OCI-M2 (cell line): ENCODE data around the gene XIRP1.

Experiments used
- DNase-seq: peaks from one replicate; lab custom pipeline; 2025; ENCODE audit not compliant: unreplicated experiment; lab: John Stamatoyannopoulos, UW

XIRP1 gene

DNA sequence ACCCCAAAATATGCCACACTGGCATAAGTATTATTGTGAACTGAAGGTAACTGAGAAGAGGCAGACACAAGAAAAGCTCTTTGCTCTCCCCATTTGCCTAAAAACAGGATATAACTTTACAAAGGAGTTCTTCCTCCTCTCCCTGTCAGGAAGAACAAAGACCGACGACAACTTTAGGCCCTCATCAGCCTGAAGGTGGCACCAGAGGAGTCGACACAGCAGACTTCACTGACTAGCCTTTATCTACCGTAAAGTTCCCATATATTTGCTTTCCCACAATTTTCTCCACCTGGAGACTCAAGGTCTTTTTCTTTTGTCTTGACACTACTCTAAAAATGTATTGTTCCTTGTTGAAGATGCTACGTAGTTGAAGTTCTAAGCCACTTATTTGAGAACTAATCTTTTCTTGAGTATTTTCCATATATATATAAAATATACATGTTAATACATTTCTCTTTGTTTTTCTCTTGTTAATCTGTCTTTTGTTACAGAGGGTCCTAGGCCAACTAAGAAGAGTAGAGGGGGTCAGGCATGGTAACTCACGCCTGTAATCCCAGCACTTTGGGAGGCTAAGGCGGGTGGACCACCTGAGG lies 16.2 kb upstream of the XIRP1 start:
- DNase-seq: no peak

DNA sequence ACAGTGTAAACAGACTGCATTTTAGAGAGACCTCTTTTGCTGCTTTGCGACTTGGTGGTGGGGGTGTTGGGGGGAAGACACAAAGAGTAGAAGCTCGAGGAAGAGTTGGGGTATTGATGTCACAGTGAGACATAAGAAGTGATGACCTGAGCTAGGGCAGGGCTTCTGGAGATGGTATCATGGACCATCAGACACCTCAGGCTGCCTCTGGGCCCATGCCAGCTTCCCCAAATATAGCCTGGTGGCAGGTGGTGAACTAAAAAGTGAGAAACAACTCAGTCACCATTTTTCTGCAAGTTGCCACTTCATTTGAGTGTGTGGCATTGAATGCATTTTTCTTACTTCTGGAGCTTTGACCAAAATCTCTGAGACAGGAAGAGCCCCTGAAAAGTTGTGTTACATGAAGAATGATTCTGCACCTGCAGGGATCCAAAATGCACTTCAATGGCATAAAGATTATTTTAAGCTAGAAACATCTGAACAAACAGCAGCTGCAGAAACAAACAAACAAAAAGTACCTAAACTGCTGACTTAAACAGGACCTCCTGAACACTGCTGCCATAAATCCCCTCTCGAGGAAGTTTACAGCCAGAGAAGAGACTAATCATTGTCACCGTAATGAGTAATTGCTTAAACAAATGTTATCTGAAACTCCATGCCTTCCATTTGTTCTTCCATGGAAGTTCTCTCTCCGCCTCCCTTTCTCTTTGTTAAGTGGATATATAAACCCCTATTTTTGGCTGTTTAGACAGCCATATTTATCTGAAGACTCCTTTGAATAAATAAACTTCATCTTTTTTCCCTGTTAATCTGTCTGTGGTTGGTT lies 15.2 kb upstream of the XIRP1 start:
- DNase-seq: no peak

DNA sequence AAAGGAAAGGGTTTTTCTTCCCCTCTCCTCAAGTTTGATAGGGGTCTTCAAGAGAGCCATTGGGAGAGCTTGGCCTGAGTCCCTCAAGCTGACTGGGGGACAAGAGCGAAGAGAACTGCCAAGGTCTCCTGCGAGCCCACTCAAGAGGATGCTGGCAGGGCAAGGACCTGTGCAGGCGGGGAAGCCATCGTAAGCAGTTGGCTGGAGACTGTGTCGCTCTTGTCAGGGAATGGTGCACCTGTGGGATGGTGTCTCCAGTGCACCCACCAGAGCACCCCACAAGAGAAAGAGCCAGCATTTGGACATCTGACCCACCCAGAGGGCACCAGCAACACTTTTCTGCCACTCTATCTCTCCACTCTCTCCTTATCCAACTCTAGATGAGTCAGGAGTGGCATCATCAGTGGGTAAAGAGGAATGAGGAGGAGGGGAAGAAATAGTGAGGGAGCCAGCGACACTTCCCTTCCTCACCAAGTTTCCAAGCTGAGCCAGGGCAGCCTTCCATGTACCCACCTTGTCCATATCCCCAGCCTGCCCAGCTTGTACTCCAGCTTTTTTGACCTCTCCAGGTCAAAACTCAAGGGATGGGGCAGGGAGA lies 13.6 kb upstream of the XIRP1 start:
- DNase-seq: no peak

DNA sequence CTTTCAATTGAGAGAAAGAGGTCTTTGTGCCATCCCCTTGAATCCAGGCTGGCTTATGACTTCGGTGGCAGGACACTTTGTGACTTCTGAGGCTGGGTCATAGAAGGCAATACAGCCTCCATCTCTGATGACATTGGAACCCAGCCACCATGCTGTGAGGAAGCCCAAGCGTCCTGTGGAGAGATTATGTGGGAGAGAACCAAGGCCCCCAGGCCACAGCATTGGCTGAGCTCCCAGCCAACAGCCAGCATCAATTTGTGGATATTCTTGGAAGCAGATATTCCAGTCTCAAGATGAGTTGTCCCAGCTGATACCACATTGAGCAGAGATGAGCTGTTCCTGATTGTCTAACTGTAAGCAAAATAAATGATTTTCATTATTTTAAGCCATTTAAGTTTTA lies 12.7 kb upstream of the XIRP1 start:
- no peak for DNase-seq

DNA sequence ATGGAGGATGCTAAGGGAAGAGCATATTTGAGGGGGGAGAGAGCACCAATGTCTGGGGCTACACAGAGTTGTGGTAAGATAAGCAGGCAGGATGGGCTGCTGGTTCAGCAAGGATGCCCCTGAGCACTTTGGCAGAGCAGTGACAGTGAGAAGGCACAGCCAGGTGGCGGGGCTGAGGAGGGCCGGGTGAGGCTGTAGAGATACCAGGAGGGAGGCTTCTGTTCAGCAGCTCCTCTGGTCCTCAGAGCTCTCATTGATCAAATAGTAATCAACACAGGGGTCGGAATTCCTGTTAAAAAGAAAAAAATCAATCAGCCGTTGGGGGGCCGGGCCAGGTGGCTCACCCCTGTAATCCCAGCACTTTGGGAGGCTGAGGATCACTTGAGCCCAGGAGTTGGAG lies 11.5 kb upstream of the XIRP1 start:
- no peak for DNase-seq

DNA sequence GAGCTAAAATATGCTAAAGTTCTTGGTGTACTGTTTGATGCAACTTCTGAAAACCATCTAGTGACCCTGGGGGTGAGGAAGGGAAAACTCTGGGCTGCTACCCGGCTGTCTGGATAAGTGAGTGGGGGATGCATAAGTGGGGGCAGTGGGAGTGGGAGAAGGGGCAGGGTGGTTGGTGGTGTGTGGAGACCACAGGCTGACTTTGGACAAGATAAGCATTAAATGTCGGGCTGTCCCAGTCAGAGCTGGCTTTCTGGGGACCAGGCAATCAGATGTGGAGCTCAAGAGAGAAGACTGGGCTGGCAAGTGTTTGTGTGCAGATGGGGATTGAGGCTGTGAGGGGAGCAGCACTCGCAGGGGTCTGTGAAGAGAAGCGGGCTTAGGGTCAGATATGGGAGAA lies 11.0 kb upstream of the XIRP1 start:
- no peak for DNase-seq

DNA sequence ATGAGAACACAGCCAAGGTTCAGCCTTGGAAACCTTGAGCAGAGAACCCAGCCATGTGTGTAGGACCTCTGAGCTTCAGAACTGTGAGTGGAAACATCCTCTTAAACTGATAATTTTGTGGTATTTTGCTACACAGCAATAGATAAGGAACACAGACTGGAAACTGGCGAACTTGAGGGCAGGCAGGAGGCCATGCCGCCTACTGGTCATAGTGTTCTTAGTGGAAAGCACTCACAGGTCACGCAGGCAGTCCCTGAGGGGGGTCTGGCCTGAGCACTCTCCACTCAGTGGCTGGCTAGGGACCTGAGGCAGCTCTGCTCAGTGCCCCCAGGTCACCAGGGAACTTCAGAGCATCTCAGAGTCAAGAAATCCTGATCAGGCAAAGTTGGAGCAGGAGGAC lies 9.7 kb upstream of the XIRP1 start:
- DNase-seq: peak; percentile 37

DNA sequence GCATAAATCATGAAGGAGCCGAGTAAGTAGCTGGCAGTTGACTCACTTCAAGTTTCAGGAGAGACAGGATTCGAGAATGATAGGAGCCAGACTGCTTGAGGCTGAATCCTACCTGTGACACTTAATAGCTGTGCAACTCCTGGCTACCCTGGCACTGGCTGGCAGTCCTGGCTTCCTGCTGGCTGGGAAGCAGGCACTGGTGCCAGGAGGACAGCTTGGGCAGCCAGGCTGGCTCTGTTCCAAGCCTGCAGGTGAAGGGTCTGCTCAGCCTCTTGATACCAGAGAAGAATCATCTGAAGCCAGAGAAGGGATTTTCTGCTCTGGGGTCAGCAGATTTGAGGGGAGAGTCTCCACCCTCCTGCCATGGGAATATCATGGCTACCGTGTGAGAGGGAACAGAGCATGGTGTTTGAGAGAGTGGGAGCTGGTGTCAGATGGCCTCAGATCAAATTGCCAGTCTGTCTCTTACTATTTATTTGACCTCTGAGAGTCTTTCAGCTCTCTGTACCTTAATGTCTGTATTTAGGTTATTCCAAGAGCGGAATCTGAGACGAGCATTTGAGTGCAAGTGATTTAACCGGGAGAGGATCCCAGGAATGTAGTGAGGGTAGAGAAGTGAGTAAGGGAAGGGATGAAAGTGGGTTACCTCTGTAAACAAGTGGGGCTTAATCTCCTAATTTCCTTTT lies 4.4 kb upstream of the XIRP1 start:
- no peak for DNase-seq

DNA sequence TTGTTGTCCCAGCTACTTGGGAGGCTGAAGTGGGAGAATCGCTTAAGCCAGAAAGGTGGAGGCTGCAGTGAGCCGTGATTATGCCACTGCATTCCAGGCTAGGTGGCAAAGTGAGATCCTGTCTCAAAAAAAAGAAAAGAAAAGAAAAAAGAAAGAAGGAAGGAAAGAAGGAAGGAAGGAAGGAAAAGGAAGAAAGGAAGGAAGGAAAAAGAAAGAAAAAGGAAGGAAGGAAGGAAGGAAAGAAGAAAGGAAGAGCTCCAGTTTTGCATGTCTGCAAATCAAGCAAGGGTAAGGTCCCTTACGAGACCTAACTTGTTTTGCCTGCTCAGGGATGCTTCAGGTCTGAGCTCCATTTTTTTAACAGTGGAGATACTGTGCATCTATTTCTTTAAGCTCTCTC lies 3.6 kb upstream of the XIRP1 start:
- DNase-seq: no peak

DNA sequence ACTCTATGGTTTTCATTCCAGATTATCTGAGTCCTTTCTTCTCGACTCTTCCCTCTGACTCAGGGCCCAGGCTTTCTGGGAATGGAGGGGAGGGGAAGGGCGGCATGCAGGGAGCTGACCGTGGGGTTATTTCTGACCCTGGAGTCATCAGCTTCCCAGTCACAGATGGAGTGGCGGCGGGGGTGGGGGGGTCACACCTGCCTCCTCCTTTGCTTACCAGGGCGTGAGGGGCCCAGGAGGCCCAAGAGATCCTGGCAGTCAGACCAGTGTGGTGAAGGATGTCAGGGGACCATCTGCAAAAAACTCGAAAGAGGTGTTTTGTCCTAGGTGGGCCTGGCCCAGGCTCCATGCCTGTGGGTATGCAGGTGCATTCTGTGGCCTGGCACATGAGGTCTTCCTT lies 996 bp upstream of the XIRP1 start:
- no peak for DNase-seq

DNA sequence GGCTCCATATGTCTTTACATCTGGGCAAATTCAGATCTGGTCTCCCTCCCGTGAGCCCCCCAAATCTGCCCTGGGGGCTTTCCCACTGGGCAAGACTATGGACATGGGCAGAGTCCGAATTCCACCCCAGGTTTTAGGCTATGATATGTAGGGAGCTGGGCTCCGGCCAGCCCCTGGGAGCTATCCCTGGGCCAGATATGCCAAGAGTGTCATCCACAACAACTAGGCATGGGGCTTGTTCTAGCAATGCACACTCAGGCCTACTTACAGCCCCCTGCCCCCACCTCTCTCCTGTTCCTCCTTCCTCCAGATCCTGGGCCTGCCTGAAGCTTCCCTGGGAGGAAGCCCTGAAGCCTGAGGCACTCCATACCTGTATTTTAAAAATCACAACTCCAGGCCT lies 622 bp downstream of the XIRP1 start:
- no peak for DNase-seq

DNA sequence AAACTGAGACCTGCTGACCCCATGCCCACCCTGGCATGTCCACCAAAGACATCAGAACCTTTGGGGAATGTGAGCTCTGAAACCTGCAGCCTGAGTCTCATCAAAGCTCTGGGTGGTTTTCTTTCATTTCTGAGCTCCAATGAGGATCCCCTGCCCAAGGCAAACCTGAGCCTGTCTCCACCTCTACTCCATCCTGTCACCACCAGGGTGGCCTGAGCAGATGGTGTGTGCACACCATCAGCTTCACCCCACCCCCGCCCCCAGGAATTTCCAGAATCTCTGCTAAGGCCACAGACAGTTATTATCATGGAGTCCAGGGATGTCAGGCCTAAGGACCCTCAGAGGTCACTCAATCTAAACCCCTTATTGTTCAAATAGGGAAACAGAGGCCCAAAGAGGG lies 1.3 kb downstream of the XIRP1 start:
- no peak for DNase-seq

DNA sequence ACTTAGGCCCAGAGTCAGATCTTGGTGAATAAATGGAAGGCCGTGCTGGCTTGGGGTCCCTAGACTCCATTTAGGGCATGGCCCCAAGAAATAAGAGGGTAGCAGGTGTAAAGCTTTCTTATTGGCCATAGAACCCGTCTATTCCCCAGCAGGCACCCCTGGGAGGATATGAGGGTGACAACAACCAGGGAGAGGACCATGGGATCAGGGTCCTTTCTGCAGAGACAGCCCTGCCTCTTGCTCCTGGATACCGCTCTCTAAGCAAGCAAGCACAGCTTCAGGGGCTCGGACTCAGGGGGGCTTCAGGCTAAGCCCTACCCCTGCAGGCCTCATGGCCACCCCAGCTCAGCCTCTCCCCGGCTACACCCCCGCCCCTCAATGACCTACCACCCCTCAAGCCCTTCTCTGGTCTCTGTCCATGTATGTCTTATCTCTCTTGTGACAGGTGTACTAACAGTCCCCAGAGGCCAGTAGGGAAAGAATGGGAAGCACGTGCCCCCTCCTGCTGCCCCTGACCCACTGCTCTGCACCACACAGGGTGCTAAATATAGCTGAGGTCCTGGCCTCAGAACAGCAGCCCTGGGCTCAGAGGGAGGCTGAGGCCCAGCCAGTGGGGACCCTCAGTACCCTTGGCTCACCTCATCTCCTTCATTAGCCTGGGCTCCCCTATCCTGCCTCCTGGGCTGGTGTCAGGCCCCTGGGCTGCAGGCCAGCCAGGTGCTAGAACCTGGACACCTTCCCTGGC lies 1.9 kb downstream of the XIRP1 start:
- no peak for DNase-seq

DNA sequence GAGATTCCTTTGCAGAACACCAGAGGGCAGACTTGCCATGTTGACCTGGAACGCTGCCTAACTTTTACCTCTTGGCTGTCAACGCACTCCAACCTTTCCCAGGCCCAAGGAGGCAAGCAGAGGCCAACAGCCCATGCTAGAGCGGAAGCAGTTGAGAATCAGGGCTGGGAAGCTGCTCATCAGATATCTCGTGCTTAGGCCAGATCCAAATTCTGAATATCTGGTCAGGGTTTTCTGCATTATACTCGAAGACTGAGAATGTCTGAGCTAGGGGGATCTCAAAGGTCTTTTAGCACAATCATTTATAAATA lies 2.5 kb downstream of the XIRP1 start:
- no peak for DNase-seq

DNA sequence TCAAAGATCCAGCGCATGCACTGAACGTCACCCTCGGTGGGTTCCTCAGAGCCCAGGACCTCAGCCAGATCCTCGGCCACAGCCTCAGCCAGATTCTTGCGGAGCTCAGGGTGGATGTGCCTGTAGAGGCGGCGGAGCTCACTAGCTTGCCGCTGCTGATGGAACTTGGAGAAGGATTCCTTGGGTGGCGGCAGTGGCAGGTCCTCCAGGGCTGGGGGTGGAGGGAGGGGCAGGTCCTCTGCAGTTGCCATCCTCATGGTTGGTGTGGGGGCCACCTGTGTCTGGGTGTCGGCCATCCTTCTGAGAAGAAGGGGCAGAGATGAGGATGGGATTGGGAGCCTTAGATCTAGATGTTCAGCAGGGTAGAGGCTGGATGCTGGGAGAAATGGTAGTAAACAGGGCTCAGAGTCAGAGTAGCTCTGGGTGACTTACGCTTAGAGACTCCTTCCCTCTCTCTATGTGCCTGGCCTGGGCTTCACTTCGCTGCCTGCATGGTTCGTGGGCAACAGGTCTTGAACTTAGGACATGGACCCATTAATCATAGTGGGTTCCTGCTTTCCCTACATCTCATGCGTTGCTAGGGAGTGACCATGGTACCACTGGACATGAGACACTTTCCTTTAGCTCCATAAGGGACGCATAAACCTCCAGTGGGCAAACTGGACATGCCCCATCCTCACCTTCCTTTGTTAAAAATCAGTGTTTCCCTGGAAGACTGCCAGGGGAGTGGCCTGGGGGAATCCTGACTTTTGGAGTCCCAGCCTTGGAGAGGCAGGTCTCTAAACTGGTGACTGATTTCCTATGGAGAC lies 3.0 kb downstream of the XIRP1 start:
- DNase-seq: no peak

DNA sequence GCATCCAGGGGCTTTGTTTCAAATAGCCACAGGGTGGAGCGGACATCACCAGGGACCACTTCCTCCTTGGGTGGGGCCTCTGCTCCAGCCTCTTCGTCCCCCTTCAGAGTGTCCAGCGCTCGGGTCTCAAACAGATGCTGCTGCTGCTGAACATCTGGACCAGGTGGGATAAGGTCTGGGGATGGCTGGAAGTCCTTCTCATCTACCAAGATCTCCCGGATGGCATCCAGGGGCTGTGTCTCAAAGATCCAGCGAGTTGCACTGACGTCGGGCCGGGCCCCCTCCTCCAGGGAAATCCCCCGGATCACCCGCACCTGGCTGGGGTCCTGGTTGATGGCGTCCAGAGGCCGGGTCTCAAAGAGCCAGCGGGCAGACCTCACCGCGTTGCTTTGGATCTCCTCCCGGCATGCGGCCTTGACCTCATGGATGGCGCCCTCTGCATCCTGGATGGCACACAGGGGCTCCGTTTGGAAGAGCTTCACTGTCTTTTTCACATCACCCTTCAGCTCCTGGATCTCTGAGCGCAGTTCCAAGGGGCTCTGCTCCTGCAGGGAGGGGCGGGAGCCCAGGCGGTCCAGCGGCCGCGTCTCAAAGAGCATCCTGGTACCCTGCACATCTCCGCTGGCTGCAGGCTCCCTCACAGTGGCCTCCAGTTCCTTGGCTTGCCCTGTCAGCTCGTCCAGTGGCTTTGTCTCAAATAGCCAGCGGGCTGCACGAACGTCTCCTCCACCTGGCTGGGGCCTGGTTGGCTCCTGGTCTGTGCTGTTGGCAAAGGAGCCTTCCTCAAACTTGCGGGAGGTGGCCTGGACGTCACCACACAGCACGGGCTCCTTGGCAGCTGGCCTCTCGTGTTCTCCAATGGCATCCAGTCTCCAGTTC lies 3.9 kb downstream of the XIRP1 start:
- no peak for DNase-seq

DNA sequence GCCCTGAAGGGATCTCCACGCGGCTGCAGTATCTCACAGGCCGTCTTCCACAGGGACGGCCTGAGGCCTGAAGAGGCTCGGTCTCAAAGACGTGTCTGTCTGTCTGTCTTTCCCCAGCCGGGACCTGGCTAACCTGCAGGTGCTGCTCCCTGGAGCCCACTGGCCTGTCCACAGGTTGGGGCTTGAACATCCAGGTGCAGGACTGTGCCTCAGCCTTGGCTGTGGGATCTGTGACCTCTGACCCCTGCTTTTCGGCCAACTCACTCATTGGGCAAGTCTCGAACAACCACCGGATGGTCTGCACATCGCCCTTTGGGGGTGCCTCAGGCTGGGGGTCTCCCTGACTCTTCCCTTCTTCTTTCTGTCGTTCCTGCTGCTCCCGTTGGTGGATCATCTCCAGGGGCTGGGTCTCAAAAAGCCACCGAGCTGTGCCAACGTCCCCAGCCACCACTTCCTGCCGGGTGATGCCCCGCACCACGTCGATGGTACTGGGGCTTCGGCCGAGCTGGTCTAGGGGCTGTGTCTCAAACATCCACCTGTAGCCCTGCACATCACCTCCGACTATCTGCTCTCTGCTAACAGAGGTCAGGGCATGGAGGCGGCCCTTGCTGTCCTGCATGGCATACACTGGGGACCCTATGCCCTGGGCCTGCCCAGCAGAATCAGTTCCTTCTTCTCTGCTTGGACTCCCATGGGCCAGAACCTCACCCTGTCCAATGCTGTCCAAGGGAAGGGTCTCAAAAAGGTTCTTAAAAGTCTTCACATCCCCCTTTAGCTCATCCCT lies 4.8 kb downstream of the XIRP1 start:
- no peak for DNase-seq

DNA sequence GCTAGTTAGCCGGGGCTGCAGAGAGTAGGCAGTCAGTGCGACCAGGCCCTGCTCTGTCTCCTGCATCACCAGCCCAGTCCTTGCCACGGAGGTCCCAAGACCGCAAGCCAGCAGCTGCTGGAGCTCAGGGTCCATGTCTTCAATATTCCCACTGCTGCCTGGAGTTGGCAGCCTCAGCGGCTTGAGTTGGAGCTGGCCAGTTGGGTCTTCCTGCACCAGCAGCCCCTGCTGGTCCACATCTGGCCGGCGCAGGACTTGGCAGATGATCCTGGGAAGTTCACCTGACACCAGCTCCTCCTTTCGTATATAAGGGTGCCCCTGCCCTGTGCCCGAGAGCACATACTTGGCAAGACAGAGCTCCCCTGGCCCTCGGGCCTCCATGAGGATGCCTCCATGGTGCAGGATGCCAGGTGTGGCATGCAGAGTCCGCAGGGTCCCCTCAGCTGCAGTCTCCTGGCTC lies 5.7 kb downstream of the XIRP1 start:
- no peak for DNase-seq
